Neuron (in vitro differentiated cells): ENCODE results near the gene PRLH.

Source experiments
- H2AFZ ChIP-seq: one replicate; pipeline ENCODE4 v1.6.1; 2013; ENCODE audit warnings: low read depth, mild to moderate bottlenecking, inconsistent platforms, low read length, moderate library complexity
- H3K27me3 ChIP-seq: one replicate; pipeline ENCODE4 v1.6.1; 2013; ENCODE audit warnings: low read length; ENCODE audit not compliant: insufficient read depth
- H3K36me3 ChIP-seq: one replicate; pipeline ENCODE4 v1.6.1; 2013; ENCODE audit warnings: low read length; ENCODE audit not compliant: insufficient read depth
- H3K4me1 ChIP-seq: one replicate; pipeline ENCODE4 v1.6.1; 2013; ENCODE audit warnings: low read length; ENCODE audit not compliant: insufficient read depth
- H3K4me3 ChIP-seq: 2 replicates; pipeline ENCODE4 v1.5.1; 2013; ENCODE audit warnings: mild to moderate bottlenecking, low read length, moderate library complexity
- H3K9me3 ChIP-seq: one replicate; pipeline ENCODE4 v1.6.1; 2013; ENCODE audit warnings: low read length

The PRLH gene

DNA sequence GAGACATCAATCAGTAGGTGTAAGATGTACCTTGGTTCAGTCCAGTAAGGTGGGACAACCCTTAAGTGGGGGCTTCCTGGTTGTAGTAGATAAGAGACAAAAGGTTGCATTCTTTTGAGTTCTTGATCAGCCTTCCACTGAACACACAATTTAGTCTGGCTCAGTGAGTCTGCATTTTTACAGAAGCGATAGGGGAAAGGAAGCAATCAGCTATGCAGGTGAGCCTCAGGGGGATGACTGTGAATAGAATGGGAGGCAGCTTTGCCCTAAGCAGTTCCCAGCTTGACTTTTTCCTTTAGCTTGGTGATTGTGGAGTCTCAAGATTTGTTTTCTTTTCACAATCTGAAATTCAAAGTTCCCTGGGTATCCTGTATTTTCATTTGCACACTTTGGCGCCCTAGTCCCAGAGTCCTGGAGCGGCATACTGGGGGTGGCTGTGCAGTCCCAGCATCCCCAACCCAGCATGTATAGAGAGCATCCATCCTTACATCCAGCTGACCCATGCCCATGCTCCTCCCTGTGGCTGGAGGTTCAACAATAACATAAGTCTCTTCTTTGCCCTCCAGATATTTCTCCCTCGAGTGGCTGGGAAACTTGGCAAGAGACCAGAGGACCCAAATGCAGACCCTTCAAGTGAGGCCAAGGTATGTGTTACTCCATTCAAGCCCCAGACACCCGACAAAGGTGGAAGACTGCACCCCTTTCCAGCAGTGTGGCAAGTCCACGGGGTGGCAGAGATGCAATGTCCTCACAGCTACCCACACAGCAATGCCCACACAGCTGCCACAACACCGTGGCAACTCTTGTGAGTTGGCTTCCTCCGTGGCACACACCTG, 20.1 kb upstream of the PRLH start:
- H3K36me3 ChIP-seq = no peaks in the 10 kb centered on the region

DNA sequence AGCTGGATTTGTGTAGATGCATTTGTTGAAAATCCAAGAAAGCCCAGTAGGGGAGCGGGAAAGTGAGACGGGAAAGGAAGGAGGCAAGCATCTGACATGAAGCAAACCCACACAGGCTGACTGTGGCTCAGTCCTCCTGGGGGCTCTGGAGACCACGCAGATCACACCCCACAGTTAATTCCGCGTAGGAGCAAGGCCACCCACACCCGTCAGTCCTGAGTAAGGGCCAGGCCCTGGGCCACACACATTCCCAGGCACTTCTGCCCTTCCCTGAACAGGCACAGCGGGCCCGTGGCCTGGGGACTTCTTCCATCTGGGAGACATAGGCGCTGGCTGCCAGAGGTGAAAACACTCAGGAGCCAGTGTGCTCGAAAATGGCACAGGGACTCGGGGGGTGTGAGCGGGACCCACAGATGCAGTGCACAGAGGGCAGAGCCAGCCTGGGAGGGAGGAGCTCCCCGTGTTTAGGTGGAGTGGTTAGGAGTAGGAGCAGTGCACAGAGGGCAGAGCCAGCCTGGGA, 19.4 kb upstream of the PRLH start:
- Histone ChIP-seq H3K4me3 (no peak overlapping the region), H3K9me3 (no peaks in the 10 kb centered on the region), H2AFZ (no peak overlapping the region), H3K4me1 (no peaks in the 10 kb centered on the region), H3K27me3 (peaks cover 5% of the 10 kb centered on the region), H3K36me3 (no peaks in the 10 kb centered on the region)

More for the DNA sequence above, 20.1 kb upstream of the PRLH start:
- Histone ChIP-seq H3K27me3 (peaks cover 5% of the 10 kb centered on the region), H3K4me1 (no peaks in the 10 kb centered on the region), H3K4me3 (no peak overlapping the region), H2AFZ (no peak overlapping the region), H3K9me3 (no peaks in the 10 kb centered on the region)

DNA sequence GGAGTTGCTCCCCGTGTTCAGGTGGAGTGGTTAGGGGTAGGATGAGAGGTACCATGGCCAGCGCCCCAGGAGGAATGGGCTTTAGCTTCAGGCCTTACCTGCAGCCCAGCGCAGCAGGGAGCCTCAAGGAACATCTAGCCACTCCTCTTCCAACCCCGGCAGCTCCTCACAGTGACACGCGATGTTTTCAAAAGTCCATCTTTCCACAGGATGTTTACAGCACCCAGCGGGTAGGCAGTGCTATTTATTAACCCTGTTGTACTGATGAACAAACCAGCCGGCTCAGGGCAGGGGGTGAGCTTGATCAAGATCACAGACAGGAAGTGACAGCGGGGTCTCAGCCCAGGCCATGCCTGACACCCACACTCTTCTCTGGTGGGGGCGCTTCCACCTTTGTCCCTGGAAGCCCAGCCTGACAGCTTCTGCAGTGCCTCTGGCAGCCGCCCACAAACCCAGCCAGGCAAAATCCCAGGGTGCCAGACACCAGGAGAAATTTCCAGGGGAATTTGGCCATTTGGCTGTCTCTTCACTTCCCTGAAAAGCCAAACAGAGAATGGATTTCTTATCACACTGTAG, 18.4 kb upstream of the PRLH start:
- no peak overlapping the region for H3K4me3 ChIP-seq
- H3K4me1 ChIP-seq = no peaks in the 10 kb centered on the region
- no peaks in the 10 kb centered on the region for H3K36me3 ChIP-seq
- no peak overlapping the region for H2AFZ ChIP-seq
- no peaks in the 10 kb centered on the region for H3K9me3 ChIP-seq
- H3K27me3 ChIP-seq = peaks cover 5% of the 10 kb centered on the region

DNA sequence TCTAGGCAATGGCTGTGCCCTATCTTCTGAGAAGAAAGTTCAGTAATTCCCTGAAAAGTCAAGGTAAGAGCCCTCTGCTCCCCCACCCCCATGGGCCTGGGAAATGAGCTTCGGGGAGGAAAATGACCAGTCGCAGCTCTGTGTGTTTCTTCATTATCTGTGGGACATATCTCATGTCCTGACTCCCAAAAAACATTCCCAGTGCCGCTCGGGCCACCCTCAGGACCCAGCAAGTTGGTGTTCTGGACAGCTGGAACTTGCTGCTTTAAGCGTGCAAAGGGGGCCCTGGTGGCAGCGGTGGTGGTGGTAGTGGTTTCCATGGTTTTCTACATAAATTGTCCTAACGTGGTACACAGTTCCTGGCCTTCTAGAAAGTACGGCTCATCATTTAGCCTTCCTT, 17.2 kb upstream of the PRLH start:
- Histone ChIP-seq H3K9me3 (peaks cover 4% of the 10 kb centered on the region), H3K27me3 (peaks cover 5% of the 10 kb centered on the region), H3K36me3 (no peaks in the 10 kb centered on the region), H2AFZ (no peak overlapping the region), H3K4me3 (no peak overlapping the region), H3K4me1 (no peaks in the 10 kb centered on the region)

DNA sequence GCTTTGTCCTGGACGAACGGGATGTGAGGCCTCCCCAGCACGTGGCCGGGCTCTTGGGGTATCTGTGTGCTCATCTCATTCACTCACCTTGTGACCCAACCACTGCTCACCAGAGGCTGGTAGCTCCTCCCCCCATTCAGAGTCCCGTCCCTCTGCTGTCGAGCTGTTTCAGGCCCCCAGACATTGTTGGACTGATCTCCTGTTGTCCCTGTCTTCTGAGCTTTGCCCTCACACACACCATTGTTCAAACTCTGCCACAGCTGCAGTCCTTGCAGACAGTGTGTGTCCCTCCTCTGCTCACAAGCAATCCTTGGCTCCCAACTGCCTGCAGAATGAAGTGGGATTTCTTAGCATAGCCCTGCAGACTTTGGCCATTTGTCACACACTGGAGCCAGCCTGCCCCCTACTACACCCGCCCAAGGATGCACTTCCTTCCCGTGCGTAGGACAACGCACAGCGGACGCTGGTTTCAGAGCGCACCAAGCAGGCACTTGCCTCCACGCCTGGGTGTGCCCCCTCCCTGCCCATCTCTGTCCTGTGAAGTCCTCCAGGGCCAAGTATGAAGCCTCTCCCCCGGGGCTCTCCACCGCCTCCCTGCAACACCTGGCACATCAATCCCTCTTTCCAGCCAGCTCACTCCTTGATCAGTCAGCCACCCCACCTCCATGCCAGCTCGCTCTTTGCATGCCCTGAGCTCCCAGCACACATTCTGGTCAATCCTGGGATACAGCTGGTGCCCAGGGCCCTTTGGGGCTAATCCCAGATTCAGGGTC, 16.5 kb upstream of the PRLH start:
- no peak overlapping the region for H3K4me3 ChIP-seq
- H3K27me3 ChIP-seq = peaks cover 5% of the 10 kb centered on the region
- no peaks in the 10 kb centered on the region for H3K4me1 ChIP-seq
- no peaks in the 10 kb centered on the region for H3K36me3 ChIP-seq
- no peak overlapping the region for H2AFZ ChIP-seq
- peaks cover 4% of the 10 kb centered on the region for H3K9me3 ChIP-seq

DNA sequence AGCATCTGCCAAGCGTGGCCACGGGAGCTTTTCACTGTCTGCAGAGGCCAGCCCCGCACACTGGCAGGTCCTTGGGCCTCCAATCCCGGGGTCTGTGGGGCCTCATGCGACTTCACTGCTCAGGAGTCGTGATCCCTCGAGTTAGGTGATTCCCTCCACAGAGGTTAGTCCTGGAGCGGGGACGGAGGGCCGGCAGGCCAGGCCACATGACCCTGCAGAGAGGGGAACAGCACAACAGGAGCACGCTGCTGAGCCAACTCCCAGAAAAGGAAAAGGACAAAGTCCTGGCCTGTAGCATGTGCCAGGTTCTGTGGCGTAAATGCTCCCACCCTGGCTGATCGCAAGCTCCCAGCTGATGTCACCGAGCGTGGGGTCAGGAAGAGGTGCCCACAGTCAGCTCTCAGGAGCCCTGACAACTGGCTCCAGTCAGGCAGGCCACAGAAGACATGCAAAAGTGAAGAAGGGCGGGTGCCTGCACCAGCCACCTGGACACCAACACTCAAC, 15.3 kb upstream of the PRLH start:
- Histone ChIP-seq H2AFZ (no peak overlapping the region), H3K36me3 (no peaks in the 10 kb centered on the region), H3K4me1 (no peaks in the 10 kb centered on the region), H3K4me3 (no peak overlapping the region), H3K27me3 (peaks cover 5% of the 10 kb centered on the region), H3K9me3 (peaks cover 4% of the 10 kb centered on the region)

DNA sequence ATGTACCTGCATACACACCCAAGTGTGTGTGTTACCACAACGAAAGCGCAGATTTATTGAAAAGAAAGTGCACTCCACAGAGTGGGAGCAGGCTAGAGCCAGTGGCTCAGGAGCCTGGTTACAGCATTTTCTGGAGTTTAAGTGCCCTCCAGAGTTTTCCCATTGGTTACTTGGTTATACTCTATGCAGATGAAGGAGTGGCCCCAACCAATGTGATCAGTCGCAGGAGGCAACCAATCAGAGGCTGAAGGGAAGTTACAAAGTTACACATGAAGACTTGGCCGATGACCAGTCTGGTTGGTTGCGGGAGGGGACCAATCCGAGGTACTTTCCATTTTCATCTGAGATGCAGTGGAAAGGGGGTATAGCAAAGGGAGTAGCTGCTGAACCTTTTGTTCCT, 13.5 kb upstream of the PRLH start:
- Histone ChIP-seq H3K4me1 (no peaks in the 10 kb centered on the region), H3K9me3 (peaks cover 4% of the 10 kb centered on the region), H2AFZ (no peak overlapping the region), H3K36me3 (no peaks in the 10 kb centered on the region), H3K4me3 (no peak overlapping the region), H3K27me3 (peaks cover 3% of the 10 kb centered on the region)

DNA sequence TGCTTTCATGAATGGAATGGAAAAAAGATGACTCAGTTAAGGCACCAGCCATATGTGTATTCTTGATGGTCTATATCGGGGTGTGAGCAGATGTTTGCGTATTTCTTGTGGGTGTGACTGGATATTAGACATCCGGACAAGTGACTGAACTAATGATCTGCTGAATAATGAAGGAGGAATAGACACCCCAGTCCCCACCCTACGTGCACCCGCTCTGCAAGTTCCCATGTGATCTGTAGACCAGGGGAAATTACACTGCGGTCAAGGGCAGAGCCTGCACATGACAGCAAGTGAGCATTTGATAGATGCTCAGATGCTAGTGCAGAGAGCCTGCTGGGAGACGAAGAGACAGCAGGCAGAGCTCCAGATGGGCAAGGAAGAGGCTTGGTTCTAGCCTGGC, 12.4 kb upstream of the PRLH start:
- Histone ChIP-seq H3K9me3 (peaks cover 4% of the 10 kb centered on the region), H3K27me3 (peaks cover 3% of the 10 kb centered on the region), H2AFZ (no peak overlapping the region), H3K4me1 (no peaks in the 10 kb centered on the region), H3K36me3 (no peaks in the 10 kb centered on the region), H3K4me3 (no peak overlapping the region)

DNA sequence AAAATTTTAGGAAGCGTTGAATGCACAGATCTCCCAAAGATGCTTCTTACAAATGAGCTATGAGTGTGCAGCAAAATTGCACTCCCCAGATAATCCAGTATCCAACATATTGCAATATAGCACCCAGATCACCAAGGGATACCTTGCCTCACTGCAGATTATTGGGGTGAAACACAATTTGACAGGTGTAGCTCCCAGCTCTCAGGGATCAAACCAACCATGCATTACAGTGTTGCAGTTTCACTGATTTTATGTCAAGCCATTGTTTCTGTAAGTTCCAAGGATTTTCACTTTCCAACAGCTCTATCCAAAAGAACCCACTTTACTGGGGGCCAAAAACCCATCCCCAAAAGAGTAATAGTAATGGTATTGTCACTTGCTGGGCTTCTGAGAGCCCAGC, 10.8 kb upstream of the PRLH start:
- H3K4me3 ChIP-seq = no peak overlapping the region
- H3K9me3 ChIP-seq = peaks cover 4% of the 10 kb centered on the region
- H3K4me1 ChIP-seq = no peaks in the 10 kb centered on the region
- peaks cover 2% of the 10 kb centered on the region for H3K27me3 ChIP-seq
- no peak overlapping the region for H2AFZ ChIP-seq
- H3K36me3 ChIP-seq = no peaks in the 10 kb centered on the region

DNA sequence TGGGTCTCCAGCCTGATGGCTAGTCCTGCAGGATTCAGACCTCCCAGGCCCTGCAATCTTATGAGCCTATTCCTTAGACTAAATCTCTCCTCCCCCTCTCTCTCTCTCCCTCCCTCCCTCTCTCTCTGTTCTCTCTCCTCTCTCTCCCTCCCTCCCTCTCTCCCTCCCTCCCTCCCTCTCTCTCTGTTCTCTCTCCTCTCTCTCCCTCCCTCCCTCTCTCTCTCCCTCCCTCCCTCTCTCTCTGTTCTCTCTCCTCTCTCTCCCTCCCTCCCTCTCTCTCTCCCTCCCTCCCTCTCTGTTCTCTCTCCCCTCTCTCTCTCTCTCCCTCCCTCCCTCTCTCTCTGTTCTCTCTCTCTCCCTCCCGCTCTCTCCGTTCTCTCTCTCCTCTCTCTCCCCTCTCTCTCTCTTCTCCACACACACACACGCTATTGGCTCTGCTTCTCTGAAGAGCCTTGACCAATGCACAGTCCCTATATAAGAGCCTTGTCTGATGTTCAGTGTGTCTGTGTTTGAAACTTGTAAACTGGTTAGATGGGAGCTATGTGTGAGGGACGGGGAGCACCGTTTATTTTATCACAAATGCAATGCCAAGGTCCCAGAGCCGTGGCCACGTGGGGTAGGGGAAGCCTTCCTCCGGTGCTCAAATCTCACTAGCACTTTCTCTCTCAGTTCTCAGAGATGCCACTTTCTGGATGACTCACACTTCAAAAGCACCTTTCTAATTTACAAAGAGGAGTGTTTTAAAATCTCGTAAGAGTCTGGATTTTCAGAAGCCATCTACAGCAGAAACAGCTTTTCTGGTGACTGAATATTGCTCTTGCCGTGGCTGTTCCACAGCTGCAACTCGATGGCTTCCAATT, 9.4 kb upstream of the PRLH start:
- Histone ChIP-seq H2AFZ (no peak overlapping the region), H3K36me3 (no peaks in the 10 kb centered on the region), H3K4me1 (no peaks in the 10 kb centered on the region), H3K27me3 (peaks cover 2% of the 10 kb centered on the region), H3K4me3 (no peak overlapping the region), H3K9me3 (peaks cover 4% of the 10 kb centered on the region)

DNA sequence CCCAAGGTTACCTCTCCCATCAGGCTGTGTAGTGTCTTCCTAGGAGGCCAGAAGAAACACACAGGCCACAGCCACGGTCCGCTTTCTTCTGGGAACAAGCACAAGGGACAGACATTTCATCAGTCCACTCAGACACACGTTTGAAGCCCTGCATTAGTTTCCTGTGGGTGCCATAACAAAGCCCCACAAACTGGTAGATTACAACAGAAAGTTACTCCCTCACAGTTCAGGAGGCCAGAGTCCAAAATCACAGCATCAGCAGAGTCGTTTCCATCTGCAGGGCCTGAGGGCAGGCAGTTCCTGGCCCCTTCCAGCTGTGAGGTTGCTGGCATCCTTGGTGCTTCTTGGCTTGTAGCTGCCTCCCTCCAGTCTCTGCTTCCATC, 8.8 kb upstream of the PRLH start:
- Histone ChIP-seq H3K4me1 (no peaks in the 10 kb centered on the region), H3K27me3 (peaks cover 2% of the 10 kb centered on the region), H3K9me3 (peaks cover 4% of the 10 kb centered on the region), H3K4me3 (no peak overlapping the region), H3K36me3 (no peaks in the 10 kb centered on the region), H2AFZ (no peak overlapping the region)

DNA sequence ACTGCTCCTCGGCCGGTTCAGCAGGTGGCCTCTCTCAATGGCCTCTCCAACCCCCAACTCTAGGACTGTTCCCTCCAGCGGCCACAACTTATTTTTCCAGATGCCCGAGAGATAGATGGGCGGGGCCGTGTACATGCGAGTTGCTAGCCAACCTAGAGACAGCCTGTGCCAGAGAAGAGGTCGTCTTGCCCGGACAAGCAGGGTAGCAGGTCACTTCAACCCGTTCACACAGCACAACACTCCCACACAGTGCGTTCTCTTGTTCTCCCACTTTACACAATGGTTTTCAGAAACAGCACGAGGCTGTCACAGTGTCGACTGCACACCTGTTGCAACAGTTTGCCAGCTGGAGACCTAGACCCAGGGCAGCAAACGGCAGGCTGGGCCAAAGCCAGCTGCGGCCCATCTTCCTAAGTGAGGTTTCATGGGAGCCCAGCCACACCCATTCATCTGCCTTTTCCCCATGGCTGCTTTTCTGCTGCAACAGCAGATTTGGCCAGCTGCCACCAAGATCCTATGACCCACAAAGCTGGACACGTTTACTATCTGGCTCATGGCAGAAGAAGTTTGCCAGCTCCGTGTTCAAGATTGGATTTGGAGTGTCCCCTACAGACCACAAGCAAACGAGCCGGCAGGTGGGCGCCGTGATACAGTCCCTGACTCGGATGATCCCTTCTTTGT, 7.3 kb upstream of the PRLH start:
- Histone ChIP-seq H3K4me1 (no peaks in the 10 kb centered on the region), H3K36me3 (no peaks in the 10 kb centered on the region), H3K27me3 (peaks cover 9% of the 10 kb centered on the region), H2AFZ (no peak overlapping the region), H3K4me3 (no peak overlapping the region), H3K9me3 (no peaks in the 10 kb centered on the region)
